Measurements from ENCODE around the gene PCBP1. TPM values are rescaled to one million over a fixed set of nuclear protein-coding genes. Genes with fewer than 3 reads are reported as not detected.
"Not testable (repeated sequence)": the region's sequence is repeated elsewhere in the genome, so short reads cannot be mapped to it uniquely, and the experiment has no call there.

Gene PCBP1
- total and polyA plus RNA-seq, 8 donors: 9.3 to 296 (median 152) TPM

GRCh38 chr2:70099270-70099669, 12.0 kb downstream of the PCBP1 start:
- WGBS, 5 donors: 95 to 98% (median 97%) methylated on average over 2 of the region's 2 CpGs
- no peak overlapping the region for H3K27ac ChIP-seq
- peaks cover 12 to 31% (median 22%) of the 10 kb centered on the region in 4 donors for H3K4me1 ChIP-seq
- no peak for DNase-seq
- no peak overlapping the region for H3K4me3 ChIP-seq
- intact Hi-C loops (cut with DNase I; ENCODE audit: low total_unique reads): no loop called here
- TF ChIP-seq CTCF (IDR thresholded peaks at IDR 0.05): no peak
- no peaks in the 10 kb centered on the region for H3K36me3 ChIP-seq
- H3K9me3 ChIP-seq: no peaks in the 10 kb centered on the region
- no peaks in the 10 kb centered on the region for H3K27me3 ChIP-seq

- Histone ChIP-seq H3K4me3 (no peak overlapping the region), H3K9me3 (no peaks in the 10 kb centered on the region), H3K4me1 (peaks cover 0 to 20% (median 11%) of the 10 kb centered on the region in 4 donors), H3K36me3 (no peaks in the 10 kb centered on the region), H3K27me3 (no peaks in the 10 kb centered on the region), H3K27ac (no peak overlapping the region)
- no peak for DNase-seq
- no peak for TF ChIP-seq EP300 (IDR thresholded peaks at IDR 0.05)
- no peak for TF ChIP-seq CTCF (IDR thresholded peaks at IDR 0.05)
- TF ChIP-seq POLR2AphosphoS5 (IDR thresholded peaks at IDR 0.05): no peak
- TF ChIP-seq POLR2A (IDR thresholded peaks at IDR 0.05): no peak
- WGBS, 5 donors: 95 to 98% (median 97%) methylated on average over 6 of the region's 6 CpGs
- intact Hi-C loops (cut with DNase I; ENCODE audit: low total_unique reads): no loop called here
These were observed 13.9 kb downstream of the PCBP1 start for GRCh38 chr2:70101174-70101573.

GRCh38 chr2:70101686-70102085, 14.4 kb downstream of the PCBP1 start:
- H3K4me3 ChIP-seq; intact Hi-C loops (cut with DNase I; ENCODE audit: low total_unique reads): not testable (repeated sequence)
- 87 to 90% (median 88%) methylated on average over 11 of the region's 11 CpGs for WGBS, 5 donors

GRCh38 chr2:70102323-70102905, 15.1 kb downstream of the PCBP1 start:
- H3K4me3 ChIP-seq; H3K27me3 ChIP-seq; H3K27ac ChIP-seq; H3K36me3 ChIP-seq; H3K9me3 ChIP-seq; intact Hi-C loops (cut with DNase I; ENCODE audit: low total_unique reads); DNase-seq: not testable (repeated sequence)
- 93 to 95% (median 94%) methylated on average over 29 of the region's 29 CpGs for WGBS, 5 donors
- H3K4me1 ChIP-seq: peaks cover 0 to 20% (median 10%) of the 10 kb centered on the region in 4 donors

More at GRCh38 chr2:70101686-70102085, 14.4 kb downstream of the PCBP1 start:
- not testable (repeated sequence) for DNase-seq, H3K27ac ChIP-seq, H3K36me3 ChIP-seq, H3K9me3 ChIP-seq, H3K27me3 ChIP-seq
- H3K4me1 ChIP-seq: peaks cover 0 to 20% (median 10%) of the 10 kb centered on the region in 4 donors

DNA sequence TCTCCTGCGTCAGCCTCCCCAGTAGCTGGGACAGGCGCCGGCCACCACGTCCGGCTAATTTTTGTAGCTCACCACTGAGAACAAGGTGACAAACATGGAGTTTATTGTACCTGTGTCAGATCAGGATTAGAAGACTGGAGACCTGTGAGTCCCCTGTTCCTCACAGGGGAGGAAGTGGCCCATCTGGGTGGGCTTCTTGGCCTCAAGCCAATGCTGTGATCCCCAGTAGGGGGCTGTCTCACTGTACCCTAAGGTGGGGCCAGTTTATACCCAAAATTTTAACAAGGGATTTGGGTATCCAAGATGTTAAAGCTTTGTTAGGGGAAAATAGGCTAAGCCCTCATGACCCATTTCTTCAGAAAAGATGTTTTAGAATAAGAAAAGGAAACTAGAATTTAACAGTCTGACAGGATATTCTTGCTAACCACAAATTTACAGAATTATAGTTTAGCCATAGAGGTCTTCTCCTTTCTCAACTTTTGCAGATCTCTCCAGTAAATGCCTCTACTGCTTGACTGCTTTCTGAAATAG, 16.3 kb downstream of the PCBP1 start:
- DNase-seq: no peak
- H3K4me3 ChIP-seq: no peak overlapping the region
- no peaks in the 10 kb centered on the region for H3K36me3 ChIP-seq
- 79 to 97% (median 88%) methylated on average over 5 of the region's 5 CpGs for WGBS, 5 donors
- H3K9me3 ChIP-seq: no peaks in the 10 kb centered on the region
- intact Hi-C loops (cut with DNase I; ENCODE audit: low total_unique reads): no loop called here
- H3K4me1 ChIP-seq: peaks cover 6 to 28% (median 17%) of the 10 kb centered on the region in 4 donors
- H3K27me3 ChIP-seq: no peaks in the 10 kb centered on the region
- TF ChIP-seq CTCF (IDR thresholded peaks at IDR 0.05) (no peak), EP300 (IDR thresholded peaks at IDR 0.05) (no peak), POLR2AphosphoS5 (IDR thresholded peaks at IDR 0.05) (no peak)
- H3K27ac ChIP-seq: peak overlapping the region in 4 of 5 donors; percentile 9 to 61 (median 35)
